Activated CD8-positive, alpha-beta memory T cell treated with anti-CD3 and anti-CD28 coated beads for 24 hours (primary cell): ENCODE measurements around the gene ACACA.

ENCODE experiments used
- DNase-seq: peaks from one replicate; pipeline ENCODE4 v3.0.0-alpha.2; 2020

The ACACA gene

DNA sequence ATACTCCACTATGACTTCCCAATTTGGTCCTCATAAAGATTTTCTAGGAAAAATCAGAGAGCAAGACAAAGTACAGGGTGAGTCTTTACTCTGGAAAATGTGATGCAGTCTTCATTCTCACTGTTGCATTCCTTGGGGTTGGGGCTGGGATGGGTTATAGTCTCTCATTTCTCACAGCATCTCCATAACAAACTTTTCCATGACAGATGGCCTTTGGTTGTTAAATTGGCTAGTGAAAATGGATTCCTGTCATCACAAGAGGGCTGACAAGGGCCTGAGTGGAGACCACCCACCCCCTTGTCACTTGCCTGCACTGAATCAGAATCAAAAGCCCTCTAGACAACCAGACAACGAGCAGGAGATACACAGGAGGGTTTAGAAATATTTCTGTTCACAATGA, 283.2 kb downstream of the ACACA start:
- no peak for DNase-seq

DNA sequence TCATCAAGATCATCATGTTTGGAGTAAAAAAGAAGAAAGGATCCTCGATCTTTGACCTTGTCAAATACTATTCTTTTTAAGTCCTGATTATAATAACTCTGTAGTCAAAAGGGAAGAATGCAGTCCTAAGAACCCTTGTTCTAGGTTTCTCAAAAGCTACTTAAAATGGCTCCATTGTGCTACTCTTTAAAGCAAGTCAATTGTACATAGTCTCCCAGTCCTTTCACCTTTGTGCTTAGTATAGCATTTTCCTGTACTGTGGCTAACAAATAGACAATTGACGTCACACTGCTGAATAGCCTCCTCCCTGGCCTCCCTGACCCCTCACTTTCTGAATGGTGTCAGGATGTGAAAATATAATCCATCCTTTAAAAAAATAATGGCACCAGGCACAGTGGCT, 285.0 kb downstream of the ACACA start:
- no peak for DNase-seq

DNA sequence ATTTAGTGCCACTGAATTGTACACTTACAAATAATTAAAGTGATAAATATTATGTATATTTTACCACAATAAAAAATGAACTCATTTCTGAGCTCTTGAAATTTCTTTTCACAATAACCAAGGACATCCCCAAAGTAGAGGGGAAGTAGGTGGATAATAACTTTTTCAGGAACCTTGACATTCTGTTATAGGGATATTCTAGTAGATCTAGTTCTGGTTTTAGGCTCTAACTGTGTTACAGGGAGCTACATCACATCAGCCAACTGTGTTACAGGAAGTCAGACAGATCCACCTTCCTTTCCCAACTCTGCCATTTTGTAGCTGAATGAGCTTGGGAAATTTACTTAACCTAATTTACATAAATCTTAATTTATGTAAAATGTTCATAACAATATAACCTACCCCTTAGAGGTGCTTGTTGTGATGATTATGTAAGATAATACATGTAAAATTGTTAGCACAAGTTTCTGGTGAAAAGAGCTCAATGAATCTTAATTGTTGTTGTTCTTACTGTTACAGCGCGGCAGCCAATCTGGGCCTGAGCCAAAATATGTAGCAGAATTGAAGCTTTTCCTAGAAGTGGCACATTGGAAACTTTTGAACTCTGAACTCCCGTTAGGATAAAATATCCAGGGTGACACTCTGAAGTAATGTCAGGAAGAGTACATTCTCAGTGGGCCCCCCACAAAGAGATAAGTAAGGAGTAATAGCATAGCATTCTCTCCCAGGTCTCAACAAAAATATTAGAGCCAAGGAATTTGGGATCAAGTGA, 288.1 kb downstream of the ACACA start:
- DNase-seq, result no peak

DNA sequence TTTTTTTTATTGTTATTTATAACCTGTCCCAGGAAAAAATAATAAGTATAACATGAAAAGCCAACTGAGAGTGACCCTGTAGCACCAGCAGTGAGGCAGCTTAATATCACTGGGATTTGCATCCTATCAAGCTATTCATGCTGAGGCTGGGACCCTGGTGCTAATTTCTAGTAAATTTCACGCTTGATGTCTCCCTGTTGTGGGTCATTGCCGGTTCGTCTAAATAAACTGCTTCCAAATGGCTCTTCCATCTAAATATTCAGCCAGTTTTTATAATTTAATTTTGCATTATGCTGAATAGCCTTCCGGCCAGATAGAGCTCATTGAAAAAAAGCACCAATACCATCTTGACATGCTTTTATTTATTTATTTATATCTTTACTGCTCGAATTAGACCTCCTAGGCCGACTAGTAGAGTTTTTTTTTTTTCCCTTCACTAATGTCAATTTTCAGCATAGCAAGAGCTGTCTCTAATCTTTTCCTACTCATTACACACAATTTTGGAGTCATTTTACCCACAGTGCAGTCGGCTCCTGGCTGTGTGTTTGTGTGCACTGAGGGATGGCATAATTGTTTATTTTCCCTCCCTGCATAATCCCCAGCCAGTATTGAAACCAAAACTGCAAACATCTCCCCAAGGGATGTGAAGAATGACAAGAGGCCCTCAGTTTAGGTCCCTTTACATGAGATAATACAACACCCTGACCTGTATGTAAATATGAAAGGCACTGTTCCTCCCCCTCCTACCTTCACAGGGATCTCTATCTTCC, 289.1 kb downstream of the ACACA start:
- no peak for DNase-seq

DNA sequence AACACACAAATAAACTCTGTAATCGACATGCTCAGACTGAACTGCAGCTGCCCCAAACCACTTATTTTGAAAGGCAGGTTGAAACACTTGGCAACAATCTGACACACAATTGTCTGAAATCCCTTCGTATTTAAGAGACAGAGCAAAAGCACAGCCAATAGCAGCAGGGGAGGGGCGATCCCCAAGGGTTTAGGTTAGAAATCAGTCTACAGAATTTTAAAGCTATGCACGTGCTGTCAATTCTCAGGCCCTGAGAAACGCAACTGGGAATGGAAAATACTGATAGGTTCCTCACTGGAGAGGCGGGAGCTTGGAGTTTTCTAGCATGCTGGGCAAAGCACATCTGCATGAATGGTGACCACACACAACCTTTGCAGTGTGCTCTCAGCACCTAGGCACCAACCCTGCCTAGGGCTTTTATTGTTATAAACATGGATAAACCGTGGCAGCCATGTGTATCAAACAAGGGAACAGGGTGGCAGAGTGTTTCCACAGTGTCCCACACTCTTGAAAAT, 289.9 kb downstream of the ACACA start:
- no peak for DNase-seq

DNA sequence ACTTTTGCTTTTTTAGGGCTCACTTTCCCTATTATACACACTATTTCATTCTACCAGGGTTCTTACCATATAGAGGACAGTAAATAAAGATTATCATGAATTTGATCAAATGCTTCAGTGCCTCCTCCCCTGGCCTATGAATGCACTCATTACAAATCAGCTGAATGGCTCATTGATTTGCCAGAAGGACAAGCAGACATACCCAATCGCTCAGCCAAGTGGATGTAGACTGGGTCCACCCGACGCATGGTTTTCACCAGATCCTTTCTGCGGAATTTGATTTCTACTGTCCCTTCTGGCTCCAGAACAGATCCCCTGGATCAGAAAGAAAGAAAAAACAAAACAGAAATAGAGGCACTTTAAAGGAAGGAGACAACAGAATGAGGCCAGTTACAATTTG, 295.3 kb downstream of the ACACA start:
- DNase-seq, result no peak

DNA sequence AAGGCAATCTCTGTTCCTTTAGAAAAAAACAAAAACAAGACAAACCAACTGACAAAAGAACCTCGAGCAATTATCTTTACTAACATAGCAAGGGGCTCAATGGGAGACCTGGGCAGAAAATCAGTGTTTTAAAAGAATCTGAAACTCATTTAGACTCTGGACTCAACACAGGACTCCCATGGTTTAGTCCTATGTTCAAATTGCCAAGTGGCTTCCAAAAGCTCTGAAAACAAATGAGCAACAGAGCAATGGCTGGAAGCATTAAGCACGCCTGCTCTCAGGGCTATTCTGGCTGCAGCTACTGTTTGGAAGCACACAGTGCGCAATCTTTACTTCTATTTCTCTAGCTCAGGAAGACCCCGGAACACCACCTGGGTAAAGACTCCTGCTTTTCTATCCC, 295.9 kb downstream of the ACACA start:
- DNase-seq, result no peak

DNA sequence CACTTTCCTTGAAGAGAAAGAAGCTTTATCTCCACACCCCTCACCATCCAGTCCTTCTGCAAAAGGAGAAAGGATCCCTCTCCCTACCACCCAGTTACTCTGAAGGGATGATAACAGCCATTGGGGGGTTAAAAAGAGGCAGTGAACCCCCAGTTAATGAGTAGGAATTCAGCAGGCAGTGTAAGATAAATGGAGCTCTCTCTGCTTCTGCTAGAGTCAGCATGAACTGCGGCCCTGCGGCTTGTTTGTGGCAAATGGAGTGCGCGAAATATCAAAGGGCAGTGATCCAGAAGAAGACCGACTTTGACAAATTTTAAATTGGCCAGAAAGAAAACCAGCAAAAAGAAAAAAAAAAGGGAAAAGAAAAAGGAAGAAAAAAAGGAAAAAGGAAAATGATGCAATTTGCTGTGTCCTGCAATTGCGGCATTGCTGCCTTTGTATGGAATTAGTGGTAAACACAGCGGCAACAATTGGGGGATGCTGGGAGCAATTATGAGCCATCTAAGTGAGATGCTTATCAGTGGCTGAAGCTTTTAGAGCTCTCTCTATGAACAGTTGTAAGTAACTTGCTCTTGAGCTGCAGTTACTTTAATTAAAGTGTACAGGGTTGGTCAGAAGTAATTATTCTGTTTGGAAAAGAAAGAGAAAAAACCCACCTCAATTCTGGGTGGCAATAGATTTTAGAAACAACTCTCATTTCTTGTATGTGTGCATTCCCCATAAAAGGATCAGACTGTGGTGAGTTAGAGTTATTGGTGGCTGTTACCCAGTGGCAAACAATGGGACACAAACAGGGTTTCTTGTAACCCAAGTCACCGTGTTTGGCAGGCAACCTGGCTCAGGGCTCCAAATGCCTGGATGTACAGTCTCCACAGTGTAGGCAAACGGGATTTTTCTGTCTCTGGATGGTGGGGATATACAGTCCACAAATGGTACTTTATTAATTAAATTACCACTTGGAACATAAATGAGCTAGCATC, 296.6 kb downstream of the ACACA start:
- DNase-seq, result no peak

DNA sequence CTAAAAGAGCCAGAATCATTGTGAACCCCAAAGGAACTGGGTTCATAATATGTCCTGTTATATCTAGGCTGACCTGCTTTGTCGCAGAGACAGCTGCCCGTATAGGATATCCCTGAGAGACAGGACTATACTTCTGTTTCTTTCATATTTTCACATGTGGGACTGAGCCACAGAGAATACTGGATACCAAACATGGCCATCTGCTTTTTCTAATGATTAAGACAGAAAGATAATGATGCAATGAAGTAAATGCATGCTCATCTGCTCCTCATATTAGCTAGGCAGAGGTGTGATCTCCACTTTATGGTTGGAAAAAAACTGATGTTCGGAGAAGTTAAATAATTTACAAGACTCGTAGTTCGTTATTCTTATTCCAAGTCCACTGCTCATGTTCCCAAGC, 297.5 kb downstream of the ACACA start:
- DNase-seq, result no peak

DNA sequence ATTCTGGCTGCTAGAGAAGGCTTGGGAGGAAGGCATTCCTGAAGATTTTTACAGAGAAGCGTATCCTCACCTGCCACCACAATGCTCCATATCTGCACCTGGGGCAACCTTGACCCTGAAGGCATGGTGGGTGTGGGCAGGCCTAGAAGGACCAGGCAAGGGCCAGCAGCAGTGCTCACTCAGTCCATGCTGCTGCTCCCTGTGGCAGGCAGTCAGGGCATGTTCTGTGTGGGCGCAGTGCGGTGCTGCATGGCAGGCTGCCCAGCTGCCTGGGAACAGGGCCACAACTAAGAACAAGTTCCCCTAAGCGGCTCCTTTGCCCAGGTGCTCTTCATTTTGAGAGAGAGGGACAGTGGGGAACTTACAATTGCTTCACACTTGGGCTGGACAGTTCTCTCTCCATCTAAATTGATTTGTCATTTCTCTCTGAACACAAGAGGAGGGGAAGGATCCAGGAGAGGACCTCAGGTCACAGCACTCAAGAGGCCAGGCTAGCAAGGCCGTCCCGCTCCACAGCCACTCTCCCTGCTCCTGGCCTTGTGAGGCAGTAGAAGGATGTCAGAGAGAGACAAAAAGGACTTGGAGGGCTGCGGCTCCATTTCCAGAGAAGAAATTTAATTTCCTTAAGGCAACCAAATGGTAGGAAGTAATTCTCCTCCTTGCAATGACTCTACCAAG, 299.1 kb downstream of the ACACA start:
- no peak for DNase-seq

DNA sequence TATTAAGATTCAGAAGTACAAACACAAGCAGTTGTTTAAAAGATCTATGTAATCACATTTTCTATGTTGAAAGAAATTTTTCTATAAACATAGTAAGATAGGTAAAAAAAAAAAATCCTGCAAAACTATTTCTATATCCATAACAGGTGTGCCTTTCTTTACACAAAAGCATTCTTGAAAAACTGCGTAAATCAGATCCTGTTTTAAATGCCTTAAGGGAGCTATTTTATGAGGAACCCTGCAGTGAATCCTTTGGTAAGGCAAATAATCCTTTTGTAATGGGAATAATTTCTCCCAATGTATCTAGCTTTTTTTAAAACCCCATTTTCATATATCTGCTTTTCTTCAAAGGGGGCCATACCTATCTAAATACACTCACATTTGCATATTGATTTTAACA, 300.6 kb downstream of the ACACA start:
- DNase-seq, result no peak

DNA sequence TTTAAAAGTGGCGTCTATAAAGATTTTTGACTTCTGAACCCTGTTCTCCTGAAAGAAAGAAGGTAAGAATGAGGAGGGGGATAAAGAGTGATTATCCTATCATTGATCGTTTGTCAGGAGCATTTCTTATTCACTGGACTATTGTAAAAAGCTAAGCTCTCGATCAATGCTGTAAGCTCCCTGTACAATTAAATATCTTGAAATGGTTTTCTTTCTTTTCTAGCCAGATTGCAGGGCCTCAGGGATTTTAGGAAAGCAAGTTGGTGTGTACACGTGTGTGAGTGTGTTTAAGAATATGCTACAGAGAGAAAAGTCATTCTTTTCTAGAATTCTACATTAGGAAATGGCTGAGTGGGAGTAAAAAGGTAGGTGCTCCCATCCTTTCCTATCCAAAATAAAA, 303.4 kb downstream of the ACACA start:
- DNase-seq, result no peak

DNA sequence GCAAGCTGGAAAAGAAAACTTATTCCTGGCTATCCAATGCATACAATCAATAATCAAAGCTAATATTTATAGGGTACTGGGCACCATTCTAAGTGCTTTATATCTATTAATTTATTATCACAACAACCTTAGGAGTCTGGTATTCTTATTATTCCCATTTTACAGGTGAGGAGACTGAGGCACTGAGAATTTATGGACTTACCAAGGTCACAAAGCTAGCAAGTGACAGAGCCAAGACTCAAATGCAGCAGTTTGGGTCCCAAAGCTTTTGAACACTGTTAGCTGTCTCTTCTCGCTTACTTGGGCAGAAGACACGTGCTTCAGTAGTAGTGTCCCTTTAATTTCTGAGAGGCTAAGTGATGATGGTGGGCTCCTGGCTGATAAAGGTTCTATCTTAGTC, 305.3 kb downstream of the ACACA start:
- DNase-seq, result no peak

DNA sequence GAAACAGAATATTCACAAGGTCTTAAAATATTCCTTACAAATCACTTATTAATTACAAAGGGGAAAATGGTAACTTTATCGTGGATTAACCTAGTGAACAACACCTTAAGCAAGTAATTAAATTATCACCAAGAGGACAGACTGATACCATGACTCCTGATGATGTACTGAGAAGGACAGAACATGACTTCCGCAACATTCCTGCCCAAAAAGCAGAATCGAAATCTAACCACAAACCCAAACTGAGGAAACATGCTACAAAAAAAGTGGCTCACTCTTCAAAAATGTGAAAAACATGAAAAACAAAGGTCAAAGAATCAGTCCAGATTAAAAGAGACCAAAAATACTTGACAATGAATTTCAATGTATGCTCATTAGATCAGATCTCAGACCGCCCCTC, 306.4 kb downstream of the ACACA start:
- no peak for DNase-seq

DNA sequence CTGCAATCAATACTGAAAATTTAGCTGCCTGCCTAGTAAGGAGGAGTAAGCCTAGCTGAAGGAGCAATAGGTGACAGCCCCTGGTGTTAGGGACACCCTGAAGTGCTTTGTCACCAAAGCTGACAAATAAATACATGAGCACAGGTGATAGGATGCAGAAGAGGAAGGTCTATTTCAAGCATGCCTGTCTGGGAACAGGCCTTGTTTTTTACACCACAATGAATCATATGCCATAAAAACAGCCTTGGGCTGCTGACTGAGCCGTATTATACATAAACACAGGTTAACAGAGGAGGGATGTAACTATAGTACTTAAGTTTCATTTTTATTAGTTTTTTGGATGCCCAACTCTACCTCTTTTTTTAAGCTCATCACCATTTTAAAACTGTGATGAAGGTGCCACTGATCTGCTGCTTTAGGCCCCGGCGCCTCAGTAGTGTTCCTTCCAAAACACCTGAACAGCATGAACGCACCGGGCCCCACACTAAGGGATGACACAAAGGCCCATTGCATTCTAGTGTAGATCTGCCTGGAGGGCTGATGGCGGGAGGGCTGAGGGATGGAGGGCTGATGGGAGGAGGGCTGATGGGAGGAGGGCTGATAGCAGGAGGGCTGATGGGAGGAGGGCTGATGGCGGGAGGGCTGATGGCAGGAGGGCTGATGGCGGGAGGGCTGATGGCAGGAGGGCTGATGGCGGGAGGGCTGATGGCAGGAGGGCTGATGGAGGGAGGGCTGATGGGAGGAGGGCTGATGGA, 307.5 kb downstream of the ACACA start:
- DNase-seq, result no peak

DNA sequence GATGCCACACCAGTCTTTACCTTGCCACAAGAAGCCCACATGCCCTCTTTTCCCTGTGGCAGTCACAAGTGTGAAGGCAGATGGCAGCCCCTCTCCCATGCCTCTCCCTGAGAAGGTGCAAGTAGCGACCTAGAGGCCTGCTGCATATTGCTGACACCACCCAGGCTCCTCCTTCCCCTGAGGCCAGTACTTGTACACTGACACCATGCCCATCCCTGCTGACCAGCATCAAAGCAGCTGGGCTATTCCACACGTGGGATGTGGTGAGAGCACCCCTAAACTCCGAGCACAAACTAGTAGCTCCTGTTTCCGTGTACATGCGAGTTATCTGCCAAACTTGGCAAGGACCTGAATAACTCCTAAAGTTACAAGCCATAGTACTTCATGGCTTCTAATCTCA, 308.5 kb downstream of the ACACA start:
- DNase-seq, result no peak

DNA sequence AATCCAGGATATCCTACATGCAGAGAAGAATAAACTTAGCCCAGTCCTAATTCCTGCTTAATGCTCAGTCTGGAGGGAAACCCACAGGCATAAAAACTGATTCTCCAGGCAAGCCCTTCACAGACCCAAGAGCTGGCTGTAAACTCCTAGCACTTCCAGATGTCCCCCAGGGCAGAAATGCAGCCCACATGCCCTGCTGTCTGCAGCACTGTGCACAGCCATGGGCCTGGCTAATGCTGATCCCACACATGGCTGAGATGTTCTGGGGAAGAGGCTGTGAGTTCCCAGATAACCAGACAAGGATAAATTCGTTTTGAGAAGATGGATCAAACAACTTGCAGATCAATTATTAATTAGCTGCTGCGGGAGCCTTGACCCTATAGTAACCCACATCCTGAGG, 309.5 kb downstream of the ACACA start:
- DNase-seq, result no peak

DNA sequence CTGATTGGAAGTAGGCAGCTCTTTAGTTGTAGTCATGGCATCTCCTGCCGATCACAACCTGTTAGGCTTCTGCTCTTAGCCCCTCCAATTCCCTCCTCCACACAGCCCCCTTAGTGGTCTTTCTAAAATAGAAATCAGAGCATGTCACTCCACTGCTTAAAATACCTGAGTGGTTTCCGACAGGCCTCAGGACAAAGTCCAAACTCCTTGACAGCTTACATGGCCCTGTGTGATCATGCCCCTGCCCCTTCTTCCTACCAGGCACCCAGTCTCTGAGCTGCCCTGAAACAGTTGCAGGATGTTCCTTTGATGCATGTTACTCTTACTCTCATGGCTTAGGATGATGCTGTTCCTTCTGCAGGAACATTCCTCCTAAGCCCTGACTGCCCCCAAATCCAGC, 310.6 kb downstream of the ACACA start:
- no peak for DNase-seq

DNA sequence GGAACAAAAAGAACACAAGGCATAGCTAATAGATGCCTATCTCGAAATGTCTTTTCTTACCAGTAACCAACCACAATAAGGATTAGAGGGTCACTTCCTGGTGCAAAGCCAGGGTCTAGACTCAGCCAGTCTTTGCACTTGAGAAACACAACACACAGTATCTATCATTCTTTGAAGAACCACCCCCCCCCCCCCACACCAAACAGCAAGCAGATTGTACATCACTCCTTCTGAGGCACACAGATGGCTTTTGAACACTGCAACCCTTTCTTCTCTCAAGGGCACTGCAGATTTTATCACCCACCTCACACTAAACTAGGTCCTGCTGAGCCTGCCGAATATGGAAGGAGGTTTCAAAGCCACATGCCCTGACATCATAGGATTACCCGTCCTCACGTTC, 312.2 kb downstream of the ACACA start:
- DNase-seq, result no peak

DNA sequence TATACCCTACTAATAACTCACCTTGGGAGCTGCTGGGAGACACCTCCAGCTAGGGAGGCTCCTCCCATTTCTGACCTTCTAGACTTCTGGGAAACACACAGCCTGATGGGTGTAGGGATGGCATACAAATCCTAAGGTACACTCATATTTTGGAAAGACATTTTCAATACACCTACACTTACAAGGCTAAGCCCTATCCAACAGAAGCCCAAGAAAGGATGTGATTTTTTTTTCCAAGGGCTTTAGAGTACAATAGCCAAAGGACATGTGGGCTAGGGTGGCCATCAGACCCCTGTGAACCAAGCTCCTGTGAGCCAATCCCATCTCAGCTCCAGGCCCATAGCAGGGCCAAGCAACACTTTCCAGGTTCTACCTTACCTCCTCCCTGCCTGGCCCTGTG, 313.9 kb downstream of the ACACA start:
- no peak for DNase-seq

DNA sequence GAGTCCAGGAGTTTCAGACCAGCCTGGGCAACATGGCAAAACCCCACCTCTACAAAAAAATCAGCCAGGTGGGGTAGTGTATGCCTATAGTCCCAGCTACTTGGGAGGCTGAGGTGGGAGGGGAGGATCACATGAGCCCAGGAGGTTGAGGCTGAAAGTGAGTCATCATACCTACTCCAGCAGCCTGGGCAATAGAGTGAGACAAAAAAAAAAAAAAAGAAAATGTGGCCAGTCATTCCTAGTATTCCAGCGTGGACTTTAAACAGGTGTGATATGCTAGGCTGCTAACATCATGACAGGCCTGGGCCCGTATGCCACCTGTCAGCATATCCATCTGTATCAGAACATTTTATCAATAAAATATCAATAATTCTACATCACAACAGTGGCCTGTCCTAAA, 314.6 kb downstream of the ACACA start:
- DNase-seq, result peak; percentile 26

DNA sequence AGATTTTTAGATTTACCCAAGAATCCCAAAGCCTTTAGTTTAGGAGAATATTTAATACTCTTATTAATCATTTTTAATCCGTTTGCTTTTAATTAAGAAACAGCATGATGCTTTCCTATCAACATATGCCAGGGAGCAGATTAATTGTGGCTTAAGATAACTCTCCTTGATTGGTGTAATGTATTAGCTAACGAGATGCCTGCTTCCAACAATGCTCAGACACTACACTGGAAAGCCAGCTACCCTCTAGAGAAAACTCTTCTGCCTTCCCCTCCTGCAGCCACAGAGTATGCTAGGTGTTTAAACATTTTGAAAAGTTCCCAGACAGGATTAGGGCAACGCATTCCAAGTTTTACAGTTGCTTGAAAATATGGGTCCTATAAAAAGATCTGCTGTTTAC, 315.7 kb downstream of the ACACA start:
- DNase-seq, result no peak
